ENCODE measurements around the gene FYN. TPM values are rescaled to one million over a fixed set of nuclear protein-coding genes. Genes with fewer than 3 reads are reported as not detected.

FYN gene
- polyA plus RNA-seq, 2 of the 4 experiments (the other 2 are of a cell fraction): 3.5 to 3.7 TPM

DNA sequence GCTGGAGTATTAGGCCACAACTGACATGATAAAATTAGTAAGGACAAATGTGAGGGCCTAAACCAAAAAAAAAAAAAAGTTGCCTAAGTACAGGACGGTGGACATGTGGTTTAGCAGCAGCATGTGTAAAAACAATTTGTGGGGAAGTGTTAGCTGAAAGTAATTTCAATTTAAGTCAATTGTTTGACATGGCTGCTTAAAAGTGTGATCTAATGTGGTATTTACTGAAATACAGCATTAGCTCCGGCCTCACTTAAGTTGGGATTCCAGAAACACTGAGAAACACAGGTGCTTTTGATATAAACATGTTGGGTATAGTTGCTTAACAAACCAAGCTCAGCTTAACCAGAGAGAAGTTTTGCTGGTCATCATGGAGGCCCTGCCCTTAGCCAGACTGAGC, 119.7 kb downstream of the FYN start:
- no peak overlapping the region for H3K4me3 ChIP-seq
- H3K9me3 ChIP-seq: no peaks in the 10 kb centered on the region
- DNase-seq (ENCODE audit: low read depth in 1 of 2, low spot score in 1 of 2): no peak
- ATAC-seq: no peak
- H3K4me2 ChIP-seq: no peak overlapping the region
- FAIRE-seq: no peak
- TF ChIP-seq MAZ (IDR thresholded peaks at IDR 0.05; ENCODE audit: borderline replicate concordance, low read depth, low read length): no peak
- TF ChIP-seq, protein P1, sequence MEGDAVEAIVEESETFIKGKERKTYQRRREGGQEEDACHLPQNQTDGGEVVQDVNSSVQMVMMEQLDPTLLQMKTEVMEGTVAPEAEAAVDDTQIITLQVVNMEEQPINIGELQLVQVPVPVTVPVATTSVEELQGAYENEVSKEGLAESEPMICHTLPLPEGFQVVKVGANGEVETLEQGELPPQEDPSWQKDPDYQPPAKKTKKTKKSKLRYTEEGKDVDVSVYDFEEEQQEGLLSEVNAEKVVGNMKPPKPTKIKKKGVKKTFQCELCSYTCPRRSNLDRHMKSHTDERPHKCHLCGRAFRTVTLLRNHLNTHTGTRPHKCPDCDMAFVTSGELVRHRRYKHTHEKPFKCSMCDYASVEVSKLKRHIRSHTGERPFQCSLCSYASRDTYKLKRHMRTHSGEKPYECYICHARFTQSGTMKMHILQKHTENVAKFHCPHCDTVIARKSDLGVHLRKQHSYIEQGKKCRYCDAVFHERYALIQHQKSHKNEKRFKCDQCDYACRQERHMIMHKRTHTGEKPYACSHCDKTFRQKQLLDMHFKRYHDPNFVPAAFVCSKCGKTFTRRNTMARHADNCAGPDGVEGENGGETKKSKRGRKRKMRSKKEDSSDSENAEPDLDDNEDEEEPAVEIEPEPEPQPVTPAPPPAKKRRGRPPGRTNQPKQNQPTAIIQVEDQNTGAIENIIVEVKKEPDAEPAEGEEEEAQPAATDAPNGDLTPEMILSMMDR (IDR thresholded peaks at IDR 0.05): no peak
- no peak for TF ChIP-seq MYC (IDR thresholded peaks at IDR 0.05; ENCODE audit: borderline replicate concordance, low read length)
- TF ChIP-seq NFE2L2 (conservative IDR thresholded peaks at IDR 0.05; ENCODE audit: low read length): no peak
- TF ChIP-seq CHD2 (IDR thresholded peaks at IDR 0.05; ENCODE audit: low read length, partially characterized antibody): no peak
- no peak for TF ChIP-seq NR3C1 (IDR thresholded peaks at IDR 0.05)
- TF ChIP-seq RNF2 (IDR thresholded peaks at IDR 0.05; ENCODE audit: borderline replicate concordance, low read depth): no peak
- TF ChIP-seq SREBF2 (IDR thresholded peaks at IDR 0.05): no peak
- no peak for TF ChIP-seq RFX5 (IDR thresholded peaks at IDR 0.05)
- TF ChIP-seq ESRRA (IDR thresholded peaks at IDR 0.05; ENCODE audit: borderline replicate concordance, low read length): no peak
- TF ChIP-seq FOSB (CRISPR knock-in tag; IDR thresholded peaks at IDR 0.05): no peak
- TF ChIP-seq ZC3H11A (IDR thresholded peaks at IDR 0.05): no peak
- TF ChIP-seq RAD21 (conservative IDR thresholded peaks at IDR 0.05 in 1 of 2, IDR thresholded peaks at IDR 0.05 in 1 of 2): no peak
- TF ChIP-seq CHD4 (IDR thresholded peaks at IDR 0.05; ENCODE audit: borderline replicate concordance): no peak
- TF ChIP-seq TP53 (CRISPR knock-in tag; IDR thresholded peaks at IDR 0.05): no peak
- TF ChIP-seq, protein P2, sequence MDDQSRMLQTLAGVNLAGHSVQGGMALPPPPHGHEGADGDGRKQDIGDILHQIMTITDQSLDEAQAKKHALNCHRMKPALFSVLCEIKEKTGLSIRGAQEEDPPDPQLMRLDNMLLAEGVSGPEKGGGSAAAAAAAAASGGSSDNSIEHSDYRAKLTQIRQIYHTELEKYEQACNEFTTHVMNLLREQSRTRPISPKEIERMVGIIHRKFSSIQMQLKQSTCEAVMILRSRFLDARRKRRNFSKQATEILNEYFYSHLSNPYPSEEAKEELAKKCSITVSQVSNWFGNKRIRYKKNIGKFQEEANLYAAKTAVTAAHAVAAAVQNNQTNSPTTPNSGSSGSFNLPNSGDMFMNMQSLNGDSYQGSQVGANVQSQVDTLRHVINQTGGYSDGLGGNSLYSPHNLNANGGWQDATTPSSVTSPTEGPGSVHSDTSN (IDR thresholded peaks at IDR 0.05): no peak
- TF ChIP-seq FOSL2 (IDR thresholded peaks at IDR 0.05): no peak
- no peak for TF ChIP-seq FOSL2 (CRISPR knock-in tag; IDR thresholded peaks at IDR 0.05)
- POLR2A ChIA-PET: no interaction called here
- CTCF ChIA-PET: no interaction called here
- no peaks in the 10 kb centered on the region for H3K4me1 ChIP-seq
- WGBS (ENCODE audit: missing lambda C conversion rate): 37% methylated on average over 2 of the region's 2 CpGs
- H3K27ac ChIP-seq: no peak overlapping the region

DNA sequence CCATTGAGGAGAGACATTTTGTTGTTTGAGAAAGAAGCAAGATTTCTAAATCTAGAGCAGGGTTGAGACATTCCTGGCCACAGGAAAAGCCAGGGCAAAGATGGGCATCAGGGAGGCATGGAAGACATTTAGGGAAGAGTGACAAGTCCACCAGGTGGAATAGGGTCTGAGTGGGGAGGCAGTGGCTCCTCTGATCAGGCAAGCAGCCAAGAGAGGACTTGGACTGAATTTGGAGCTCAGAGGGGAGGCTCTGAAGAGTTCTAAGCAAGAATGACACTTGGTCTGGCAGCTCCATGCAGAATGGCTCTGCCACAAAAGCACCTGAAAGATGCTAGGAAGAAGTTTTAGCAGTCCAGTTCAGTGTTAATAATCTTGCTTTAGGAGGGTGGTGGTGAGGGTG, 120.8 kb downstream of the FYN start:
- Histone ChIP-seq H3K9me3 (no peaks in the 10 kb centered on the region), H3K4me1 (no peaks in the 10 kb centered on the region), H3K4me3 (no peak overlapping the region), H3K4me2 (no peak overlapping the region), H3K27ac (no peak overlapping the region)
- ATAC-seq (no peak), FAIRE-seq (no peak), DNase-seq (ENCODE audit: low read depth in 1 of 2, low spot score in 1 of 2) (no peak)
- TF ChIP-seq ESRRA (IDR thresholded peaks at IDR 0.05; ENCODE audit: borderline replicate concordance, low read length) (no peak), SREBF2 (IDR thresholded peaks at IDR 0.05) (no peak)
- TF ChIP-seq, protein P2 (IDR thresholded peaks at IDR 0.05): no peak
- ChIA-PET CTCF (no interaction called here), POLR2A (no interaction called here)

DNA sequence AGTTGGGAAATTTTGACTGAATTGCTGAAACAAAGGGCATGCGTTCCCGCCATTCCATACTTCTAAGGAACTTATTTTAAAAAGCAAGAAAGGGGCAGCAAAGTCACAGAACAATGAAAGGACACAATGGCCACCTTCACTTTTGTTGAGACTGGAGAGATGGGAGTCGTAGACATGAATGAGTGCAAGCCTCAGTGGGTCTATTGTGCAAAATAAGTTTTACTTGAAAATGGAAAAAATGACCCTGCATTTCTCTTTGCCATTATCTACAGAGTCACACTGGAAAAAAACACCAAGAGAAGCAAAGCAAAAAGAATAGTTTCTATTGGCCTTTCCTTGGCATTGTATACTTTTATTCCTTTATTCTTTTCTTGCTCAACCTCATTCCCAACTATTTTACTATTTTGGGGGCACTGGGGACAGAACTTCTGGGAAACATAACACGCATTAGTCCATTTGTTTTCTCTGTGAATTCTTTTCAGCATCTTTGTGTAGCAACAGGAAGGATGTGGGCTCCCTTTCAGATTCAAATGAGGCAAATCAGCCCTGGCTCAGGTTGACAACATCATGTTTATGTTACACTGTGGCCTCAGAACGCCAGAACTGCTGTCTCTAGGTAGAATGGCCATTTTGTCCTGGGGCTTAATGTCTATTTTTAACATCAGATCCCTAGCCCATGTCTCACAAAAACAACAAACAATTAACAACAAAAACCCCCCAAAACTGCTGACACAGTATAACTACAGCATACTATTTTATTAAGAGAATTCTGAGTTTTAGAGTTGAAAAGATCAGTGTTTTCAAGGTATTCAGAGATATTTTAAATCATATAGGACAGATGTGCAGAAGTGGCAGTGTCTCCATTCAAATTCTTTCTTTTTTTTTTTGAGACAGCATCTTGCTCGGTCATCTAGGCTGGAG, 122.2 kb downstream of the FYN start:
- Histone ChIP-seq H3K27ac (no peak overlapping the region), H3K4me1 (no peaks in the 10 kb centered on the region), H3K9me3 (no peaks in the 10 kb centered on the region), H3K4me2 (no peak overlapping the region), H3K4me3 (no peak overlapping the region)
- DNase-seq (ENCODE audit: low read depth in 1 of 2, low spot score in 1 of 2): no peak
- 60% methylated on average over 6 of the region's 6 CpGs for whole genome bisulfite sequencing (ENCODE audit: missing lambda C conversion rate)
- POLR2A ChIA-PET: no interaction called here
- no peak for ATAC-seq
- TF ChIP-seq MAFK (IDR thresholded peaks at IDR 0.05; ENCODE audit: partially characterized antibody): peak; percentile 63
- TF ChIP-seq ZFP36 (IDR thresholded peaks at IDR 0.05; ENCODE audit: borderline replicate concordance, partially characterized antibody): no peak
- CTCF ChIA-PET: no interaction called here
- FAIRE-seq: no peak
